NCI-H2196 (cell line): ENCODE measurements around the gene LAMA3.

ENCODE experiments used
- DNase-seq: peaks from one replicate; lab custom pipeline; 2025; ENCODE audit not compliant: unreplicated experiment; lab: John Stamatoyannopoulos, UW

LAMA3 gene

DNA sequence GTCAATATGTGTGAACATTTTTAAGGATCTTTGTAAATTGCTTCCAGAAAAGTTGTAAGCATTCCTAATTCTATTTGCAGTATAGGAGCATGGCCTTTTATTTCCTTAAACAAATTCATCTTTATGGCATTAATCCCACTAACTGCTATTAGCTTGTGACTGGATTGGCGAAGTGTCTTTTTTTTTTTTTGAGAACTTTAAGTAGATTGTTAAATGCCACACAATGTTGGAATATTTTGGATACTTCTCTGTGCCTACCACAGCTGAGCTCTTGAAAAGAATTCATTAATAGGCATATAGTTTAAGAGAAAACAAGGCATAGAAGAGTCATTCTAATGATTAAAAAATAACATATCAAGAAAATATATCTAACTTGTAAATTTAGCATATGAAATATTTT is 129.7 kb downstream of the LAMA3 start:
- no peak for DNase-seq

DNA sequence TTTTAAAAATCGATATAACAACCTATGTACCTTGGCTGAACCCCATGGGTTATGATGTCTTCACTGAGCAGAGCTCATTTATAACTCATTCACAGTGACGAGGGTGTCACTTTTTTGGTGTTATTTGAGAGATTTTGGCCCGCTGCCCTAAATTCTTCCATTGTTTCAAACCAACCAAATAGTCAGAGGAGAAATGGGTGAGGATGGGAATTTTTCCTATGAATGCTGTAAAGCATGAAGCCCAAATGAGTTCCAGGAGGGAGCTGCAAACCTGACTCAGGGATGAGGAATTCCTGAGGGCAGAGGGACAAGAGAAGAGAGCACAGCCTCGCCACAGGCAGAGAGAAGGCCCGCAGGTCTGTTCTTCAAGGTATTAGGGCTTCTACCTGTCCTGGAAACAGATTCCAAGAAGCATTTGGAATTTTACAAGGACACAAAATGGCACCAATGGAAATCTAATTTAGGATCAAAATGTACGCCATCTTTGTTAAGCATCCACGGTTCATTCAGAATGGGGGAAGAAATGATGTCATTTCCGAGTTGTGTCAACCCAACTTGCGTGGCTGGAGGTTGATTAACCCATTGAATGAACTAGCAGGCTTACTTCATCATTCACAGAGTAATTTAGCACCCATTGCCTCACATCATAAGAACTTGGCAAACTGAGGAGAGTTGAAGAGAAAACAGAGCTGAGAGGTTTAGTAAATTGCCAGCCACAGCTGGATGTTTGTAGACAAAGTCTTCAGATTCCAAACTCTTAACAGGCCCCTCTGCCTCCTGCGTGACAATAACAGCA is 133.5 kb downstream of the LAMA3 start:
- DNase-seq: no peak

DNA sequence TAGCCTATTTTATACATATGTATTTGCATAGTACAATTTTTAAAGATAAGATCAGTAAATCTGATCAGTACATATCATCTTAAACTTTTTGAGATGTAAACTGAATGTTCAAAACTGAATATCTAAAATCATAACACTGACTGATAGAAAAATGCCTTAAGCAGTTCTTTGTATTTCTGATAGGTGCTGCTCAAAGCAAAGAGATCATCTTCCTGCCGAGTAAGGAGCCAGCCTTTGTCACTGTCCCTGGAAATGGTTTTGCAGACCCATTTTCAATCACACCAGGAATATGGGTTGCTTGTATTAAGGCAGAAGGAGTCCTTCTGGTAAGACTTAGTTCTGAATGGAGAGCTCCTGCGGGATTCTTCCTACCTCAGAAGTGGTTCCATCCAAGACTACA is 135.0 kb downstream of the LAMA3 start:
- no peak for DNase-seq

DNA sequence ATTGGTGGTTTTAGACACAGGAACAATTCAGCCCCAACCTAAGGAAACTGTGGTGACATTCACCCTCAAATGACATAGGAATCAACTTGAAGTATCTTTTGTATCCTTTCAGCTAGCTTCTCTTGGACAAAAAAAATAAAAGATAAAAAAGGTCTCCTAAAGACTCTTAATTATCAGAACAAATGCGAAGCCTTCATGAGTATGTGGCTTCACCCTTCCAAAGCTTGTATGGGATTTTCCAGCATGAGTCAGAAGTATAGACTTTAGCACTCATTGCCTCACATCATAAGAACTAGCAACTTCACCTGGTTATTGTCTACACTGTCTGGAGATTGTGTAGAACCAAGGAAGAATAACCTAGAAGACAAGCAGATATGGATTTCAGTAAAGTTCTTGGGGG is 135.4 kb downstream of the LAMA3 start:
- no peak for DNase-seq

DNA sequence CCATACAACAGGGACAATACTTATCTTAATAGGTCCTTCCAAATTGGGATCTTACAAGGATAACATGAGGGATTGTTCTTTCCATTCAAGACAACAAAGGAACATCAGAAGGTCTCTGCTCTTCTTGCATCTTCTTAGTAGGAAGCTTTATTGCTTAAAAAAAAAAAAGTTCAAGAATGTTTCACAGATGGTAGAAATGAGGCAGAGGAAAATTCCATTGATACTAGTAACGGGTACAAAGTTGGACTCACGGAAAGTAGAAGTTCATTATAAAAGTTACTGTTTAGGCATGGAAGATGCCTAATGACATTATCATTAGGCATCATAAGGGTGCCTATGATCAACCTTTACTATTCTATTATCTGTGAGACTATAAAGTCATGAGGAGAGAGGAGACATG is 136.2 kb downstream of the LAMA3 start:
- DNase-seq: no peak

DNA sequence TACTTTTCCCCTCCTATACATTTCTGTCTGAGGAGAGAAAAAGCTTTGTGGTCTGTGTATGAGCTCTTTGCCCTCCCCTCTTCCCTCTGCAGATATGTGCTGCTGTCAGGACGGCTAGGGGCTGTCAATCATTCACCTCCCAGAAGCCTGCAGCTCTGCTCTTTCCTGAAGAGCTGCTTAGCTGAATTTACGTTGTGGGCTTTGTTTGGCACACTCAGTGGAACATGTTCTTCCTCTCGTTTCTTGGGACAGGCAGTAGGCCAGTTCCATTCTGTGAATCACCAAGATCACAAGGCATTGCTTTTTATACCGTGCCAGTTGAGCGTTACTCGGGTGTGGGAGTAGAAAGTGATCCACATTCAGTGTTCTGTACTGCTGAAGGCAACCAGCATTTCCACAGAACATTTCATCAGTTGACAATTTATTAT is 136.7 kb downstream of the LAMA3 start:
- DNase-seq: no peak

DNA sequence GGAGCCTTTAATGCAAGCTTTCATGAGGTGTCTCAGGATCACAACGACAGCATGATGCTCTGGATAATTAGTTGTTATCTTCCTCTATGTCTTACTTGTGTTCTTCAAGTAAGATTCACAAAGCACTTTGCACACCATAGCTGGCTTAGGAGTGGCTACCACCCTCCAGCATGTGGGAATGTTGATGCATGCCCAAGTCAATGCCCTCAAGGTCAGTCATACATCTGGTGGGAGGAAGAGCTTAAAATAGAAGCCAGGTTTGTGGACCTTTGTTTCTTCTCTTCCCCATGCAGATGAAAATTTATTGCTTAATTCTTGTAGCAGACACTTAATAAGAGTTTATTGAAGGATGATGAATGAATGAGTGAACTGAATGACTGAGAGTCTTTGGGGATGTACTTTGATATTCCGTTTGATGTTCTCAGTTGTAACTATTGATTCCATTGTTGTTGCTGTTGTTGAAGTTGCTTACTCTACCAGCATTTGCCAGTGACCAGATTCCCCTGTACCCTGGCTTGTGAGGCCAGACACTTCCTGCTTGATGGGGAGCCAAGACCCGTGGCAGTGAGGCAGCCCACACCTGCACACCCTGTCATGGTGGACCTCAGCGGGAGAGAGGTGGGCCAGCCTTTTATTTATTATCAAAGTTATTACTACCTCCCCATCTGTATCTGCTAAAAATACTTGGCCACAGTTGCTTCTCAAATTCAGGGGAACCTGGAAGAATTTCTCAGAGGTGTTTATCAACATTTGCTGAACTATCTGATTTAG is 137.8 kb downstream of the LAMA3 start:
- DNase-seq: no peak

DNA sequence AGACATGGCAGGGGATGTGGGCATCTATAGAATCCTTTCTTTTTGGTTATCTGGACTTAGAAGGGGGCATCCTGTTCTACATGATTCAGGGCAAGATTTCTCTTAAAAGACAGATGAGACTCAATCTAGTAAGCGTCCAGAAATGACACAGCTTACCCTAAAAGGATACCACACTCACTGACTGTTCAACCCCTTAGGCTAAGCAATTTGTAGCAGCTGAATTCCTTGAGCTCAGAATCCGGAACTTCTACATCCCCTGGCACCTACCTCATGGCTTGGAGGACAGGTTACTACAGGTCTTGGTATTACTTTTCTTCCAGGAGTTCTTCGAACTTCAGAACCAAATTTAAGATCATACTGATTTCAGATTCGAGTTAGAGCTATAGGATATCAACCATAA is 138.4 kb downstream of the LAMA3 start:
- no peak for DNase-seq

DNA sequence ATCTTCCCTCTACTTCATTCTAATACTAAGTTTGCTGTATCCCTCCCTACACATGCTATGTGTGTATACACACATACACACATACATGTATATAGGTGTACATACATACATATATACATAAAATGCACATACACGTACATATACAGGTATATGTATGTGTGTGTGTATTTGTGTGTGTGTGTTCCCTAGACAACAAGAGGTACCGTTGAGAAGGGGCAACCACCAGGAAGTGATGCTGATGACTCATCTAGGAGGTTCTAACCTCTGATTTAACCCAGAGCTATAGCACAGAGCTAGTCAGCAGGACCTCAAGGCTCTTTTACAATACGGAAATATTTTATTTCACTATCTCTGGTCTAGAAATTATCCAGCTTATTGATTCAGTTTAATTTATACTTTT is 139.2 kb downstream of the LAMA3 start:
- no peak for DNase-seq

DNA sequence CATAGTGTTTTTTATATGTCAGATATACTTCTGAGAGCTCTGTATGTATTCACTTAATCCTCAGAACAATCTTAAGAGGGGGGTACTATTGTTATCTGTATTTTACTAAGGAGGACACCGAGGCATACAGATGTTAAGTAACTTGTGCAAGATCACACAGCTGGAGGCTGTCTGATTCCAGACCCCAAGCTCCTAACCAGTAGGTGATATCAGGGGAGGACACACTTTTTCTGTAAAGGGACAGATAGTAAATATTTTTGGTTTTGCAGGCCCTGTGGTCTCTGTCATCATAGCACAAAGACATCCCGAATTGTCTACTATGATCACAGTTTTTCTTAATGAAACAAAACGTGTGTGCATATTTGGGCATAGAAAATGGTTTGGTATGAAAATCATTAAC is 143.7 kb downstream of the LAMA3 start:
- DNase-seq: no peak

DNA sequence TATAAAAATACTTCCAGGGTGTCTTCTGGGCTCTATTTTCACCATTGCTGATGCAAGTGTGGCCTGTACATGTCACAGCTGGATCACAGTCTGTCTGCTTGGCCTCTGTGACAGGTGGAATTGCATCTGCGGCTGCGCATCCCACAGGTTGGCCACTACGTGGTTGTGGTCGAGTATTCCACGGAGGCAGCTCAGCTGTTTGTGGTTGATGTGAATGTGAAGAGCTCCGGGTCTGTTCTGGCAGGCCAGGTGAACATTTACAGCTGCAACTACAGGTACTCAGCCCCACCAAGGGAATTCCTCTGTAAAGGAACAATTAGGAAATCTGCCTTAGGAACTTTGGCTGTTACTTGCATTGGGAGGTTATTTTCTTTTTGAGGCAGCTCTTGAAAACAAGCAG is 144.5 kb downstream of the LAMA3 start:
- DNase-seq: no peak

DNA sequence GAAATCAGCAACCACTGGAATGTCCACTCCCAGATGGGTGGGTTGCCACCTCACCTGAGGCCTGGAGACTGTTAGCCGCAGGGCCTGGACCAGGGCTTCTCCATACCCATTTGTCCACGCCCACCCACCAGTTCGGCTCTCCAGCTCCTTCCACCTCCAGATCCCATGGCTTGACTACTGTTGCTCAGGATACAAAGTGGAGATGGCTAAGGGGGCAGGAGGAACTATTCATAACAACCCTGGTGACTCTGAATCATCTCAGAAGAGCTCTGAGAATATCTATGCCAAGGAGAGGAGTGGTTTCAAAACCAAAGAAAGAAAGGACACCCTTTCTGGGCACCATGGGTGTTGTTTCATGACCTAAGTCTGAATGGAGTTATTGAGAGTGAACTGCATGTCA is 145.8 kb downstream of the LAMA3 start:
- DNase-seq: no peak

DNA sequence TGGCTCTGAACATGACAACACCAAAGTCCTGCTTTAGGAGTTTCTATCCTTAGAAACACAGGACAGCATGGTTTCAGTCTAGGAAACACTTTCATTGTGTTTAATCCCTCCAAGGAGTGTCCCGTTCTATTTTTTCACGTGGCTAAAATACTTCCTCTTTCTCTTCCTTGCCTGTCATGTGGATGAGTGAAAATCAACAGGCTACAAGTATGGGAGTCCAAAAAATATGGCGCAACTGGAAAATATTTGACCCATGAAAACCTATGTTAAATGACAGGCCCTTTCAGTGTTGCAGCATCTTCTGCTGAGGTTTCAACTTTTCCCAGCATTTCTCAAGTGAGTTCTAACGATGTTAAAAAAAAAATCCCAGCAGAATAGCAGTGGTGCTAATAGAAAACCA is 146.3 kb downstream of the LAMA3 start:
- no peak for DNase-seq

DNA sequence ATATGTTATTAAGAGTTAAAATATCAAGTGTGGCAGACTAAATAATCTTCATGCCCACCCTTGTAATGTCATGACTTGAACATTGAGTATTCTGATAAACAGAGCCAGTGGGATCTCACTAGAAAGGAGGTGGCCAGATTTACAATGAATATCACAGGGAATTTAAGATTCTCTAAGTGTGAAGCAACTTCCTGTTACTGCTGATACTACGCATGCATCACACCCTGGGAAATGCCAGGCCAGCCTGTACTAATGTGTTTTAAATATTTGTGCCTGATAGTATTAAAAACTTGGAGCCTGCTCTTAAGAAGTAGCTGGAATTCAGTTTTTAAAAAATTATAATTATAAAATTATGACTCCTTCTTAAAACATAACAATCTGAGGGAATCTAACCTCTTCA is 148.3 kb downstream of the LAMA3 start:
- no peak for DNase-seq

DNA sequence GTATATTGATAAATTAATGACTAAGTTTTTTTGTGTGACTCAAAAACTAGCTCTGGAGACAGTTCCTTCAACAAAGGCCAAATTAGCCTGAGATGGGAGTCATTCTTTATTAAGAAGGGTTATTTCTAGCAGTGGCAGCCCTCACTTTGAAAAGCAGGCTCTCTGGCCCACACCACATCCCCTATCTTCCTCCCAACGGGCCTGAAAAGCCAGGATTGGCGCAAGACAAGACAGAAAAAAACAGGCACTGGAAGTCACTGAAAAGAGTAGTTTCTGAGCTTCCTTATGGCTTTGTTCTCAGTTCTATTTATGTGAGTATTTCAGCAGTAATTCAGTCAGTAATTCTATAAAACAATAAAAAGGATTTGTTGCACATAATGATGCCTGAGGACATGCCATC is 149.0 kb downstream of the LAMA3 start:
- DNase-seq: no peak

DNA sequence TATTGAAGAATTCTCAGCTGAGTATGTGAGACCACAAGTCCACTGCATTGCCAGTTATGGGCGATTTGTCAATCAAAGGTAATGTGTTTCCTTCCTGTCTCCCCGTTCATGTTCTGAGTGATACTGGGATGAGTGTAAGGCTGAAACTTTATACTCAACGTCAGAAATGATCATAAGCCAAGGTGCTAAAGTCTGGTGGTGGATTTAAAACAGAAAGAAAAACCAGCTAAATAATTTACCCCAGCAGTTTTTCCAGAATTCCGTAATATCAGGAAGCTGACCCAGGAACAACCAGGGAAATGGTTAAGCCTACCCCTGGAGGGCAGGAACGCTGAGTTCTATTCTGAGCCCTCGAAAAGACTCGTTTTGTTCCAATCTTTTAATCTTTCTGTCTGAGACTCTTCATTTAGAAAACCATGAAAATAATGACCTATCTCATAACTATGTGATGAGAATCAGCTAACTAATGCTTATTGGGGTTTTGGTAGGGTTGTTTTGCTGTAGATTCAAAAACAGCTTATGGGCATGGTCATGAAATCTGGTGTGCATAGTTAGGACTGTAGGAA is 149.6 kb downstream of the LAMA3 start:
- DNase-seq: no peak

DNA sequence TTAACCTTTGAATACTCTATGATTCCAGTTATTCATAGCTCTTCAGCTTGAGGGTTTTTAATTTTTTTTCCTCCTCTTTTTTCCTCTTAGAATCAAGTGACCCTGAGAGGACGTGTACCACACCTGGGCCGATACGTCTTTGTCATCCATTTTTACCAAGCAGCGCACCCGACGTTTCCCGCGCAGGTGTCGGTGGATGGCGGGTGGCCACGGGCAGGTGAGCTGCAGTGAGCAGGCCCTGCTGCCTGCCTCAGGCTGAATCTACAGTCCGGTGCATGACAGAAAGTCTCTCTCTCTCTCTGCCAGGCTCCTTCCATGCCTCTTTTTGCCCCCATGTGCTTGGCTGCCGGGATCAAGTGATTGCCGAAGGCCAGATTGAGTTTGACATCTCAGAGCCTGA is 153.1 kb downstream of the LAMA3 start:
- no peak for DNase-seq

DNA sequence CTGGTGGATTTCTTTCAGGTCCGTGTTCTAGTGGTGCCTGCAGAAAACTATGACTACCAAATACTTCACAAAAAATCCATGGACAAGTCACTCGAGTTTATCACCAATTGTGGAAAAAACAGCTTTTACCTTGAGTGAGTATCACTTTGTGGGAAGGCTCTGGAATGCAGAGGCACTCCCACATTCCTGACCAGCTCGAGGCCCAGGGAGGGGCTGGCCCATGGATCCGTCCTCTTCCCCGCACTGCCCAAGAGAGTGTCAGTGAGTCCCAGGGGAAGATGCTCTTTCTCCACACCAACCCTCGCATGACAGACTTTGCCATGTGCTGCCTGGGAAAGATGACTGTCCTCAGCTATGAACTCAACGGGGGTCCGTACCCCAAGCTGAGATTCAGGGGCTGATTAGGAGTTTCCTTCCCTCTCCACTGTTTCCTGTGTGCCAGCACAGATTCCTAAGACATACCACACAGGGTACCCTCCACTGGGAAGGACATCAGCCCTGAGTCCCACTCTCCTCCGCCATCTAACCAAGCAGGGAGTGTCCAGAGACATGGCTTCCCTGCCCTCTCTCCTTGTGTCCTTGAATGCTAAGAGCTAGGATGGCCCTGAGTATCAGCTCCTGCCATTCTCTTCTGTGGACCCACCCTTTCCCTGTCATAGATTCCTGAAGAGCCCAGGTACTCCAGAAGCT is 155.9 kb downstream of the LAMA3 start:
- DNase-seq: no peak

DNA sequence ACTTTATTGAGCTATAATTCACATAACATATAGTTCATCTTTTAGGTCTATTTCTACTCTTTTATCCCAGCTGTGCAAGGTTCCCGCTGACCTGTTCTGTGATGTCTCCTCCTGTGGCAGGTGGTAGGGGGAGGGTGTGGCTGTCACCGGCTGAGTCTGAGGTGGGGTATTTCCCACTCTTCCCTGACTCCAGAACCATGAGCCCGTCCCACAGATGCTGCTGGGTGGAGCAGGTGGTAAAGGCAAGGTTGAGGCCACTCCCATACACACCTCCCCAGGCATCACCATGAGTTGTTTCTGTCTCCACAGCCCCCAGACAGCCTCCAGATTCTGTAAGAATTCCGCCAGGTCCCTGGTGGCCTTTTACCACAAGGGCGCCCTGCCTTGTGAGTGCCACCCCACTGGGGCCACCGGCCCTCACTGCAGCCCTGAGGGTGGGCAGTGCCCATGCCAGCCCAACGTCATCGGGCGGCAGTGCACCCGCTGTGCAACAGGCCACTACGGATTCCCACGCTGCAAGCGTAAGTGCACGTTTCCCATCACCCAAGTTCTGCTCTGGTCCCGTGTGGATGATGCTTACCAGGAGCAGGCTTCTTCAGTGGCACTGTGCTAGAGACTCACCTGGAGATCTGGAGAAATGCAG is 156.9 kb downstream of the LAMA3 start:
- DNase-seq: no peak

DNA sequence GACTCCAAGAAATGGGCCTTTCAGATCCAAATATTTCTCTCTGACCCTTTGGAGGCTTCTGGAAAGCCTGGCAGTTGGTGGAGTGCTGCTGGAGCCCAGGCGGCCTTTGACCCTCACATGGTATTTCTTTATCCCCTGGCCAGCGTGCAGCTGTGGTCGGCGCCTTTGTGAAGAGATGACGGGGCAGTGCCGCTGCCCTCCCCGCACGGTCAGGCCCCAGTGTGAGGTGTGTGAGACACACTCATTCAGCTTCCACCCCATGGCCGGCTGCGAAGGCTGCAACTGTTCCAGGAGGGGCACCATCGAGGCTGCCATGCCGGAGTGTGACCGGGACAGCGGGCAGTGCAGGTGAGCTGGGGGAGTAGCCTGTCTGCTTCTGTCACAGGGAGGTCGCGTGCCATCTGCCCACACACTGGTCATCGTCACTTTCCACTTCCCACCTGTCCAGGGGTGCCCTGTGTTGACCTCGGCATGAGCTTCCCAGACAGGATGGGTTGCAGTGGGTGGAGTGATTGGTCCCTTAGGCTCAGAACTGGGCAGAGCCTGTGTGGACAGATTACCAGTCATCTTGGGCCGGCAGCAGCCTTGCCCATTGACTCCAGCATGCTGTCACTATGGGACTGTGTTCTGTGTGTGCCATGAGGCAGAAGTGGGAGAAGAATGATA is 158.2 kb downstream of the LAMA3 start:
- no peak for DNase-seq

DNA sequence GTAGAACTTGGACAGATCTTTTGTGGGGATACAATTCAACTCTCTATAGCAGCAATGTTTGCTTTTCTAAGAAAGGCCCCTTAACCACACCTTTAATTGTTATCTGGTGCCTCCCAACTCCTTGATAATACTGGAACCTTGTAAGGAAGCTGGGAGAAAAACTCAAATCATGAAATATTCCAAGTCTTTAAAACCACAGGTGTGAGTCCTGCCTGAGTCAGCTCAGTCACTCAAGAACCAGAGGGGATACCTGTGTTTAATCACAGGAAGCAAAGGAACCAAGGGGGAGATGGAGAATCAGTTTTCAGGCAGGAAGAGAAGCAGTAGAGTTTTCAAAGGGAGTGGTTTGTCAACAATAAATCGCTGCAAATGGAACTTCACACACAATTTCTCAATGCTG is 159.9 kb downstream of the LAMA3 start:
- no peak for DNase-seq
